Omental fat pad (tissue), 4 donors: ENCODE results near the gene CRELD2. TPM values are rescaled to one million over a fixed set of nuclear protein-coding genes. Genes with fewer than 3 reads are reported as not detected.

Source experiments
- ATAC-seq: fragments of 150-250 bp; one replicate; pipeline ENCODE4 v1.9.1; 2016; ENCODE audit warnings: mild to moderate bottlenecking, moderate library complexity; ENCODE audit not compliant: low FRiP score
- DNase-seq: peaks from one replicate; pipeline ENCODE4 v3.0.0-alpha.2; 2019; ENCODE audit warnings: low spot score
- CTCF ChIP-seq, 3 donors: fragments of 450-650 bp; IDR thresholded peaks; one replicate each; pipeline ENCODE4 v1.5.1; 2016 to 2017; ENCODE audit warnings: antibody characterized with exemption in 3 of 3, mild to moderate bottlenecking in 3 of 3, moderate library complexity in 2 of 3
- total RNA-seq, 4 donors: library from RNA; depleted of rRNA; stranded (reverse); fragments of >200 nt; gene quantifications; one replicate each; pipeline ENCODE4 v1.1.0, GENCODE V29; 2016

Gene CRELD2
- total RNA-seq, 4 donors from 2014 or later, result 30.8 to 52.4 (median 39.8) TPM

GRCh38 chr22:49934160-49934890 is 15.9 kb downstream of the CRELD2 start:
- TF ChIP-seq CTCF (IDR thresholded peaks at IDR 0.05), result no peak
- DNase-seq (peak; percentile 74), ATAC-seq (peak; percentile 57)

DNA sequence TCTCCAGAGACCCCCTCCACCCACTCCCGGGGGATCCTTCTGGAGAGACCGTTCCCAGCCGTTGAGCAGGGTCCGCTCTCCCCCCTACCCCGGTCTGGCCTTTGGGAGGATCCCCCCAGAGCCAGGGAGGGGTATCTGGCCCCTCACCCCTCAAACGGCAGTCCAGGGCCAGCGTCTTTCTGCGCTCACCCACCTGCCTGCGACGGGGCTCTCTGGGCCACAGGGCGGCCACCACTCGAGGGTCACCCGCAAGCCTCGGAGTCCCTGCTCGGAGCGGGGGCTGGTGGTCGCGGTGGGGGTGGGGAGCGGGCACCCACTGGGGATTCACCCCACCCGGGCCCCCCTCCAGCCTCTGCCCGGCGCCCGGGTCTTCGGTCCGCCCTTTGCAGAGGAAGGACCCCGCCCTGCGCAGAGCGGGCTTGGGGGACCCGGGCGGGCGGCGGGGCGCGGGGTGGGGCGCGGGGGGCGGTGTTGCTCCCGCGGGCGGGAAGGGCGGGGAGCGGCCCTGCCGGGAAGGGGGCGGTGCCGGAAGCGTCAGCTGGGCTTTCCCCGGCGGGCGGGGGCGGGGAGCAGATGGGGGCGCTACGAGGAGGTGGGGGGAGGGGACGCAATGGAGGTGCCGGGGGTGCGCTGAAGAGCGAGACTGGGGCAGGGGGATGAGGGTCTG is 16.6 kb downstream of the CRELD2 start:
- DNase-seq (peak; percentile 63), ATAC-seq (no peak)
- TF ChIP-seq CTCF (IDR thresholded peaks at IDR 0.05), result no peak

GRCh38 chr22:49935561-49935960 is 17.1 kb downstream of the CRELD2 start:
- no peak for ATAC-seq
- DNase-seq, result no peak
- TF ChIP-seq CTCF (IDR thresholded peaks at IDR 0.05), result no peak

DNA sequence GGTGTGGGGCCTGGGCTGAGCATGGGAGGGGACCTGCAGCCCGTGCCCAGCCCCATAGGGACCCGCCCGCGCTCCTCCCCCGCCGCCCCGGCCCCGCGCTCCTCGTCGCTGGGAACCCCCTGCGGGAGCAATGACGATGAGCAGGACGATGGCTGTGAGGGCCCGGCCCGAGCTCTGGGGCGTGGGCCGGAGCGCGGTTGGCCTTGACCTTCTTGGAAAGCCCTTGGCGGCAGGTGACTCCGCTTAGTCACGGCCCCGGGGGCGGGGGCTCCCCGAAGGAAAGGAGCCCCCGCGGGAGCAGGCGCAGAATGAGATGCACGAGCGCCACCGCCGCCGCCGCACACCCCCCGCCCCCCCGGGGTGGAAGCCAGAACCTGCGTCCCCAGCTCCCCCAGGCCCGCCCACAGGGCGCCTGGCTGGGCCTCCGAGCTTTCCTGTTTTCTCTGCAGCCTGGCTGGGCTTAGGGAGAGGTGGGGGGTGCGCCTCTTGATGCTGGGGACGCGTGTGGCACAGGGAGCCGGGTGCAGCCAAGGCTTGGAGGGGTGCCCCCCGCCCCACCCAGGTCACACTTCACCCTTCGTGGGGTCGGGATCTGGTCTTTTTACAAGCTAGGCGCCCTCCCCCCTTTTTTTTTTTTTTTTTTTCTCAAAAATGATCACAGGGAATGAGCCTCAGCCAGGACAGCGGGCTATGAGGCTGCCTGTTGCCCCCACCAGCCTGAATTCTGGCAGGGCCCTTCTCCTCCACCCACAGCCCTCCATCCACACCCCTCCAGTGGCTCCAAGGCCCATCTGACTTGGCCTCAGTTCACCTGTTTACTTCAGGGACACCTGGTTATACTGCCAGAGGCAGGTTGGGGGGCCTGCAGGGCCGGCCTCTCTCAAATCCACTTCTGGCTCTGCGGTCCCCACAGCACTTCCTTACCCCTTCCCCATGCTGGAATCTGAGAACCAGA is 17.9 kb downstream of the CRELD2 start:
- DNase-seq (peak; percentile 90), ATAC-seq (peak; percentile 76)
- no peak for TF ChIP-seq CTCF (IDR thresholded peaks at IDR 0.05)

DNA sequence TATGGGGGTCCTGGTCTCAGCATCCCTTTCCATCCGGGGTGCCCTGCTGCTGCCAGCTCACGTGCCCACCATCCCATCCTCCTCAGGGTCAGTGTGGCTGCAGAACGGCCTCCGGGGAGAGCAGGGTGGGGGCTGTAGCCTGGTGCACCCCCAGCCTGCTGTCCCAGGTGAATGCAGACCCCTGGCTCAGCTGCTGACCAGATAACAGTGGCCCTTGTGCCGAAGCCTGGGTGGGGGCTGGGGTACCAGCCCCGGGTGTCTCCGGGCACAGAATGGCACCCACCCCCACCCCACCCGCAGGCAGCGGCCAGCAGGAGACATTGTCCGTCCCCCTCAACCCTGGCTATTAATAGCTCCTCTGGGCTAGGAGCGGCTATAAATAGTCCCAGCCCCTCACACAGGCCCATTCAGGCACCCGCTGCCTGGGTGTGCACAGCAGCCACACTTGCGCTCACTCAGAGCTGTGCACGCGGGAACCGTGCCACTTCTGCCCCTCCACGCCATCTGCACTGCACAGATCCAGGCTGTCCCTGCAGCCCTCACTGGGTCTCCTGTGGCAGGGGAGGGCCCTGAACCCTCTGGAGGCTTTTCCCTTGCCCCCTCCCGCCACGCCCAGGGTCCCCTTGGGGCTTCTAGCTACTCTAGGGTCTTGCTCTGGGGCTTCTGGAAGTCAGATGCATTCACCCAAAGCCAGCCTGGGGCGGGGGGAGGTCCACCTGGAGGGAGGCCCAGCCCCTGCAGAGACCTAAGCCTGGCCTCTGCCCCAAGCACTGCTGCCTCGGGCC is 18.7 kb downstream of the CRELD2 start:
- DNase-seq (no peak), ATAC-seq (no peak)
- no peak for TF ChIP-seq CTCF (IDR thresholded peaks at IDR 0.05)
